ENCODE results near the gene TIMM10. TPM values are rescaled to one million over a fixed set of nuclear protein-coding genes. Genes with fewer than 3 reads are reported as not detected.

Gene TIMM10
- polyA plus RNA-seq, 1 donor from 2014 or later: 63.6 TPM

- H3K4me3 ChIP-seq (ENCODE audit: low read length): no peak overlapping the region
- TF ChIP-seq EP300 (conservative IDR thresholded peaks at IDR 0.05; ENCODE audit: poor library complexity, severe bottlenecking): no peak
- TF ChIP-seq RAD21 (conservative IDR thresholded peaks at IDR 0.05): no peak
- no peak for TF ChIP-seq TAF1 (IDR thresholded peaks at IDR 0.05; ENCODE audit: low read depth)
- TF ChIP-seq CTCF (IDR thresholded peaks at IDR 0.05; ENCODE audit: poor library complexity, severe bottlenecking): no peak
- no peak for TF ChIP-seq EZH2 (IDR thresholded peaks at IDR 0.05; ENCODE audit: borderline replicate concordance, insufficient read depth, low read length, poor library complexity, severe bottlenecking)
- TF ChIP-seq MXI1 (conservative IDR thresholded peaks at IDR 0.05; ENCODE audit: poor library complexity, severe bottlenecking): no peak
- TF ChIP-seq REST (IDR thresholded peaks at IDR 0.05; ENCODE audit: borderline replicate concordance): no peak
- no peak for TF ChIP-seq POLR2AphosphoS5 (IDR thresholded peaks at IDR 0.05)
- TF ChIP-seq SMC3 (conservative IDR thresholded peaks at IDR 0.05; ENCODE audit: poor library complexity): no peak
- H3K27me3 ChIP-seq (ENCODE audit: insufficient read depth, low read depth, low read length): no peaks in the 10 kb centered on the region
- no peak overlapping the region for H3K9ac ChIP-seq (ENCODE audit: low read length)
- no peak overlapping the region for H3K4me2 ChIP-seq (ENCODE audit: low read length)
- no peaks in the 10 kb centered on the region for H4K20me1 ChIP-seq (ENCODE audit: insufficient read depth)
- peaks cover 13% of the 10 kb centered on the region for H3K79me2 ChIP-seq (replicated peaks; ENCODE audit: insufficient read depth, low read length)
- no peak overlapping the region for H2AFZ ChIP-seq (ENCODE audit: low read depth, low read length)
- no peak overlapping the region for H3K27ac ChIP-seq (ENCODE audit: low read length)
- H3K36me3 ChIP-seq (ENCODE audit: insufficient read depth, low read length): no peaks in the 10 kb centered on the region
- H3K9me2 ChIP-seq (ENCODE audit: insufficient read depth, low read length): no peaks in the 10 kb centered on the region
- no peaks in the 10 kb centered on the region for H3K9me3 ChIP-seq (ENCODE audit: low read length)
- no peaks in the 10 kb centered on the region for H3F3A ChIP-seq (ENCODE audit: insufficient read depth, low read length, poor library complexity, severe bottlenecking)
Measured at GRCh38 chr11:57571606-57572005, 41.1 kb upstream of the TIMM10 start.

- H2AFZ ChIP-seq (ENCODE audit: low read depth, low read length): peak overlapping the region; percentile 94
- H3K27ac ChIP-seq (ENCODE audit: low read length): peak overlapping the region; percentile 96
- peaks cover 29% of the 10 kb centered on the region for H3K79me2 ChIP-seq (replicated peaks; ENCODE audit: insufficient read depth, low read length)
- peak overlapping the region; percentile 53 for H3K4me2 ChIP-seq (ENCODE audit: low read length)
- no peaks in the 10 kb centered on the region for H3K27me3 ChIP-seq (ENCODE audit: insufficient read depth, low read depth, low read length)
- TF ChIP-seq EP300 (conservative IDR thresholded peaks at IDR 0.05; ENCODE audit: poor library complexity, severe bottlenecking): no peak
- TF ChIP-seq POLR2AphosphoS5 (IDR thresholded peaks at IDR 0.05): no peak
- TF ChIP-seq CTCF (IDR thresholded peaks at IDR 0.05; ENCODE audit: poor library complexity, severe bottlenecking): no peak
- peak; percentile 91 for TF ChIP-seq SMC3 (conservative IDR thresholded peaks at IDR 0.05; ENCODE audit: poor library complexity)
- TF ChIP-seq REST (IDR thresholded peaks at IDR 0.05; ENCODE audit: borderline replicate concordance): no peak
- no peak for TF ChIP-seq EZH2 (IDR thresholded peaks at IDR 0.05; ENCODE audit: borderline replicate concordance, insufficient read depth, low read length, poor library complexity, severe bottlenecking)
- no peak for TF ChIP-seq TAF1 (IDR thresholded peaks at IDR 0.05; ENCODE audit: low read depth)
- peak; percentile 86 for TF ChIP-seq RAD21 (conservative IDR thresholded peaks at IDR 0.05)
- peak; percentile 16 for TF ChIP-seq MXI1 (conservative IDR thresholded peaks at IDR 0.05; ENCODE audit: poor library complexity, severe bottlenecking)
- H4K20me1 ChIP-seq (ENCODE audit: insufficient read depth): no peaks in the 10 kb centered on the region
- no peaks in the 10 kb centered on the region for H3F3A ChIP-seq (ENCODE audit: insufficient read depth, low read length, poor library complexity, severe bottlenecking)
- peak overlapping the region; percentile 99 for H3K4me3 ChIP-seq (ENCODE audit: low read length)
- peak overlapping the region; percentile 100 for H3K9ac ChIP-seq (ENCODE audit: low read length)
- H3K9me2 ChIP-seq (ENCODE audit: insufficient read depth, low read length): no peaks in the 10 kb centered on the region
- no peaks in the 10 kb centered on the region for H3K9me3 ChIP-seq (ENCODE audit: low read length)
- no peaks in the 10 kb centered on the region for H3K36me3 ChIP-seq (ENCODE audit: insufficient read depth, low read length)
Measured at GRCh38 chr11:57568330-57568766, 37.8 kb upstream of the TIMM10 start.
